Fibroblast of skin of back (primary cell): Measurements from ENCODE around the gene SYT7.

Experiments used
- DNase-seq: peaks from one replicate; pipeline ENCODE4 v3.0.0-alpha.2; 2013

Gene SYT7

DNA sequence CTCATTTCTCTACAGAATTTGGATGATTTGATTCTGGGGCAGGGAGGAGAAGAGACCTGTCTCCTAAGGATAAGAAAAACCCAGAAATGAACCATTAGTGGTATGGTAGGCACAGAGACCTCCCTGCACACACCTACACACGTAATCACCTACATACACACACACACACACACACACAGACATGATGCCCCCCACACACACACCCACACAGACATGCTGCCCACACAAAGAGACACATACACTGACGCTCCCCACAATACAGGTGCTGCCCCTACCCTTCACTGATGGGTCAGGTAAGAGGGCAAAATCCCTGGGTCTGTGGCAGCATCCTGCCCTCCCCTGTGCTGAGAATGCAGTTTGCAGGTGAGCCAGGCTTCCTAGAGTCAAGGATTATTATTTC lies 1.1 kb upstream of the SYT7 start:
- no peak for DNase-seq

- DNase-seq, result no peak
Measured at GRCh38 chr11:61580271-61580888, 496 bp downstream of the SYT7 start.

GRCh38 chr11:61579676-61580270 lies 1.1 kb downstream of the SYT7 start:
- DNase-seq, result no peak

GRCh38 chr11:61578819-61579675 lies 1.8 kb downstream of the SYT7 start:
- no peak for DNase-seq

- no peak for DNase-seq
Measured at GRCh38 chr11:61577383-61578118, 3.3 kb downstream of the SYT7 start.

DNA sequence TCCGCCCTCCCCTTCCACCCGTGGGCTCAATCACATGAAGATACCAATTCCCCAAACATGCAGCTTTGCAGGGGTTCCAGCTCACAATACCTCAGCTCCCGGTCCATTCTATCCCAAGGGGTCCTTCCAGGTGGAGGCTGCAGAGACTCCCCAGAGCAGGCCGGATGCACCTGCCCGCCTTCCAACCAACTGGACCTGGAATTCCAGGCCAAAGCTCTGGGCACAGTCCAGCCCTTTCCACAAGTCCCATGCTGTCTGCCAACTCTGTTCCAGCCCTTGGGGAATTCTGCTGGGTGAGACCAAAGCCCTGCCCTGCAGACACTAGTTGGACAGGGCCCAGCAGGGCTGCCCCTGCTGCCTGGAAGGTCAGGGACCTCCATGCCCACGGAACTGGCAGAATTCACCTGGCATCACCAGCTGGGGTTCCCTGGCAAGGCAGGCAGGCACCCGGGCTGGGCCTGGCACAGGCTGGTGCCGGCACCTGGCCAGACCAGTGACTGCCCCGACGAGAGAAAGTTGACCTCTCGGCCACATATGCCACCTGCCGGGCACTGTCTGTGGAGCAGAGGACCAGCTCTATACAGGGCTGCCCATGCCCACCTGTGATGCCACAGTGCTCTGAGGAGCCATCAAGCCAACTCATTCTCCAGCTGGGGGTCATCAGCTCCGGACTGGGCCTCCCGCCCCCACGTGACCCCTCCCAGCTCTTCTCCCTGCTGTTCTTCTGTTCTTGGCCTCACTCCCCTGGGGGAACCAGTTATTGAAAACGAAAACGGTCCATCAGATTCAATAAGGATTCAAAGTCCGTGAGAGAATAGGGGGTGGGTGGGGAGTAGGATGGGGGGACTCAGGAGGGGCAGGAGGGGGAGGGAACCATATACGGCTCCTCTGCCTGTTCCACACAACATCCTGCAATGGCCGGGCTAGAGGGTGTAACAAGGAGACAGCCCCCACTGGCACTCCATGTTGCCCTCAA lies 4.7 kb downstream of the SYT7 start:
- no peak for DNase-seq

DNA sequence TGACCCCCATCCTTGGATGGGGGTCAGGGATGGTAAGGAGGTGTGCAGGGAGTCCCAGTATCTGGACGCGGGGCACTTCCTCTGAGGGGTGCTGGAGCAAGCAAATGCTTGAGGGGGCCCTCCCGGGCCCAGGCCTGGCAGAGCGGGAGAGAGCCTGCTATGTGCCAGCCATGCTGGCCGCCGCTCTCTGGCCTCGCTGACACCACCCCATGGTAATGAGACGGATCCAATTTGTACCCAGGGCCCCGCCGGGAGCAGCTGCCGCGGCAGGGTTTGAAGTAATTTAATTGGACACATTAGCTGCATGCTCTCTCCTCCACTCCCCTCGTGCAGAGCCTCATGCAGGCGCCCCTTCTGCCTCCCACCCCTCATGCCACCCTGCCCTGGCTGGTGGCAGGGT lies 6.3 kb downstream of the SYT7 start:
- no peak for DNase-seq

GRCh38 chr11:61572913-61573312 lies 8.0 kb downstream of the SYT7 start:
- DNase-seq, result no peak

- no peak for DNase-seq
Measured at GRCh38 chr11:61571869-61572268, 9.0 kb downstream of the SYT7 start.

DNA sequence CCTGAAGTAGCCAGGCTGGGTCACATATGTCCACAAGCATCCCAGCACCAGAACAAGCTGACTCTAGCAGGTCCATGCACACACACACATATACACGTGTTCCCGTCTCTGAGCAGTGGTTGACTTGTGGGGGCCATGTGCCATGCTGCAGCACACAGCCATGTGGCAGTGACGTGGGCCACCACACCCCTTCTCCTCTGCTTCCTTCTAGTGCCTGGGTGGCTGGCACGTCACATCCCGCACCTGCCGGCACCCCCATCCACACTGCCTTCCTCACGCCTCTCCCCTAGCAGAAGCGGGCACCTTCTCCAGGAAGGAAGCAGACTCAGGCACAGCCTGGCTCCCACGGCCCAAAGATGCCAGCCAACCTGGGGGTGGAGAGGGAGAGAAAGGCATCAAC lies 9.5 kb downstream of the SYT7 start:
- no peak for DNase-seq

DNA sequence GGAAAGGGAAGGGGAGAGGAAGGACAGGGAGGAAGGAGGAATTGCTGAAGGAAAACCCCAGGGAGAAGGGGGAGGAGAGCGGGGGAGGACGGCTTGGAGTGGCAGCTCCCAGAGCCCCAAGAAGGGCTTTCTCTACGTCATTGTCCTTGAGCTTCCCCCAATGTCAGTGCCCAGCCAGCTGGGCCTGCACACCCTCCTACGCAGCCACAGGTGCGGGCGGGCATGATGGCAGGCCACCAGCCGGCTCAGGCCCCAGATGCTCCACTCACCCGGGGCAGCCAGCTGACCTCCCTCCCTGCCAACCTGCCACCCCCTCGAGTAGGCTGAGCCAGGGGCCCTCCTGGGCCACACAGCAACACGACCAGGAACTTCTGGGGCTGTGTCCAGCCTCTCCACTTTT lies 11.2 kb downstream of the SYT7 start:
- DNase-seq, result no peak

GRCh38 chr11:61569018-61569417 lies 11.9 kb downstream of the SYT7 start:
- no peak for DNase-seq

GRCh38 chr11:61567286-61568061 lies 13.4 kb downstream of the SYT7 start:
- peak; percentile 67 for DNase-seq

- DNase-seq, result no peak
Measured at GRCh38 chr11:61564936-61565696, 15.8 kb downstream of the SYT7 start.

DNA sequence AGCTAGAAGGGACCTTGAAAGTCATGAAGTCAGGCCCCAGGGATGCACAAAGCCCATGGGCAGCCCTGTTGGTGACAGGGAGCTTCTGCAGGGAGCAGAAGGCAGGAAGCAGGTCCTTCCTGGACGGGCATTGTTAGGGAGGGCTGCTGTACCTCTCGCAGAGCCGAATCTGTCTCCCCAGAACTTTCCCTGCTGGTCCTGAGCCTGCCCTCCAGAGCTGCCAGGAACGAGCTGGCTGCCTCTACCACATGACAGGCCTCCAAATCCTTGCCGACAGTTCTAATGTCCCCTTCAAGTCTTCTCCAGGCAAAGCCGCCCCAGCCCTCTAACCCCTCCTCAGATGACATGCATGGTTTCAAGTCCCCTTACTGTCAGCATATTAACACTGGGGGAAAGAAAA lies 20.1 kb downstream of the SYT7 start:
- no peak for DNase-seq

DNA sequence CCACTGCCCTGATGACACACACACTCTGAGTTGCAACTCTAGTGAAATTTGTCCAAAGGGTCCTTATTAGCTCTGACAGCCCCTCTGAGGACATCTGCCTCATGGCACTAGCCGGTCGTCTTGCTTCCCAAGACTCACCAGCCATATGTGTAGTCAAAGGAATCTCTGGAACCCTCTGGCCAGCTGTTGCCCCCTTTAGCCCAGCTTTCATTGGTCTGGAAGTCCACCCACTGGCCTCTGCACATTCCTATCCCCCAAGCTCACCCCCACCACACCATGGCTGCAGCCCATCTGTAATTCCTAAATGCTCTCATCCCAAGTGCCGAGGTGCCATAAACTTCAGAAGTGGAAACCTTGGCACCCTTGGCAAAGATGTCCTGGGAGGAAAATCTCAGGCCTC lies 24.3 kb downstream of the SYT7 start:
- DNase-seq, result no peak

GRCh38 chr11:61555978-61556377 lies 24.9 kb downstream of the SYT7 start:
- DNase-seq, result no peak

DNA sequence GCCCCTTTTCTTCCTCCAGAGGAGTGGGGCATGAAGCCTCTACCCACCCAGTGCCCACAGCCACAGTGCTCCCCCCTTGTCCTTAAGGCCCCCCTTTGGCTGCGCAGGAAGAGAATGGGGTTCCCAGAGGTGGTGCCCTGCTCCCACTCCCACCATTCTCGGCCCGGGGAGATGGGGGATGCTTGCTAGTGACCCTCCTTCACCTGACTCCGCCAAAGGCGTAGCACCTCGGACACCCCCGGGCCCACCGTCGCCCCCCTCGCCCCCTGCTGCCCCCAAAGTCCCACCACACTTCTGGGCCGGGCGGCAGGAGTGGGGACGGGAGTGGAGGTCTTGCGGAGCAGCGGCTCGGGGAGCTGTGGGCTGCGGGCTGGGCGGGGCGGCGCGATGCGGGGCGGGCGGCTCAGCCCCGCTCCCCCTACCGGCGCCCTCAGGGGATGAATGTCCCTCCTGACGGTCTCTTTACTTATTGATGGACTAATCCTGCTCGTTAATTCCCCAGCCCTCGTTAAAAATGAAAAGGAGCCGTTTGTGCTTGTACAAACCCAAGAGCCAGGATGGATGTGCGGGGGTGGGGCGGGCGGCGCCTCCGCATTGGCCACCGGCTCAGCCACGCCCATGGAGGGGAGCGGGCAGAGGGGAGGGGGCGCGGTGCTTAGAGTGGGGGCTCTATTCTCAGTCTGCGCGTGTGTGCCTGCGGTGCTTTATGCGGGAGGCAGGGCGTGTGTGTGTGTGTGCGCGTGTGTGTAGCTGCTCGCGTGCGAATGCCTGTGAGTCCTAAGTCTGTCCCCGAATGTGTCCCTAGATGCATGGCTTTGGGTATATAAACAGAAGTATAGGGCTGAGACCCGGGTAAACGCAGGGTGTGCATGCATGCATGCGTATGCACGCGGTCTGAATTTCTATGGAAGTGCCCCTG lies 25.6 kb downstream of the SYT7 start:
- DNase-seq, result no peak
